Retinal pigment epithelial cell (primary cell): Measurements from ENCODE around the gene UTP11.
A peak's percentile ranks its signal among the peaks of the same experiment; 100 is the strongest.

Experiments used
- DNase-seq: peaks from one replicate; pipeline ENCODE4 v3.0.0-alpha.2; 2010; ENCODE audit warnings: low read depth
- H3K4me3 ChIP-seq: 2 replicates; pipeline ENCODE4 v1.5.1; 2011; ENCODE audit warnings: mild to moderate bottlenecking, low read length, control low read depth, moderate library complexity
- TF ChIP-seq, protein P1 (sequence below): conservative IDR thresholded peaks from 2 replicates; pipeline ENCODE4 v1.5.1; 2011; ENCODE audit warnings: low read depth, low read length, control low read depth, inconsistent platforms

The UTP11 gene

DNA sequence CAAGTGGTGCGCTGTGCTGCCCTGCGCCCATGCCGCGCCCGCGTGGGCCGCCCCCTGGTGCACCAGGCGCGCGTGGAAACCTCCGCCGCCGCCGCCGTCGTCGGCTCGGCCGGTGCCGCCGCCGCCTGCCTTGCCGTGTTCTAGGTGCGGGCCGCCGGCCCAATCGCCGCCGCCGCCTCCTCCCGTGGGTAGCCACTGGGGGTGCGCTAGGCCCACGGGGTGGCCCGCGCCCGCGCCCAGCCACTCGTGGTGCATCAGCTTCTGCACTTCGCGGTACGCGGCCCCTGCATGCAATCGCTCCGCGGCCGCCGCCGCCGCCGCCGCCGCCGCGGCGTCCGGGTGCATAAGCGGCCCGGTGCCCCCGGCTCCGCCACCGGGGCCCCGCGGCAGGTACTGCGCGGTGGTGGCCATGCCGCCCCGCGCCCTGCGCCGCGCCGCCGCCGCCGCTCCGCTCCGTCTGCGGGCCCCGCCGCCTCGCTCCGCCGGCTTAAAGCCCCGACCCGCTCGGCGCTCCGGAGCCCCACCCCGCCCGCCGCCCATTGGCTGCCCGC is 33.9 kb downstream of the UTP11 start, which contains the start of gene POU3F1:
POU3F1 (minus strand) TSS at position 461 of the 551 bp plus-strand sequence; CDS start at position 411, 50 bp downstream.
- peak within 1 kb of the TSS; percentile 35 for H3K4me3 ChIP-seq
- TF ChIP-seq, protein P1, sequence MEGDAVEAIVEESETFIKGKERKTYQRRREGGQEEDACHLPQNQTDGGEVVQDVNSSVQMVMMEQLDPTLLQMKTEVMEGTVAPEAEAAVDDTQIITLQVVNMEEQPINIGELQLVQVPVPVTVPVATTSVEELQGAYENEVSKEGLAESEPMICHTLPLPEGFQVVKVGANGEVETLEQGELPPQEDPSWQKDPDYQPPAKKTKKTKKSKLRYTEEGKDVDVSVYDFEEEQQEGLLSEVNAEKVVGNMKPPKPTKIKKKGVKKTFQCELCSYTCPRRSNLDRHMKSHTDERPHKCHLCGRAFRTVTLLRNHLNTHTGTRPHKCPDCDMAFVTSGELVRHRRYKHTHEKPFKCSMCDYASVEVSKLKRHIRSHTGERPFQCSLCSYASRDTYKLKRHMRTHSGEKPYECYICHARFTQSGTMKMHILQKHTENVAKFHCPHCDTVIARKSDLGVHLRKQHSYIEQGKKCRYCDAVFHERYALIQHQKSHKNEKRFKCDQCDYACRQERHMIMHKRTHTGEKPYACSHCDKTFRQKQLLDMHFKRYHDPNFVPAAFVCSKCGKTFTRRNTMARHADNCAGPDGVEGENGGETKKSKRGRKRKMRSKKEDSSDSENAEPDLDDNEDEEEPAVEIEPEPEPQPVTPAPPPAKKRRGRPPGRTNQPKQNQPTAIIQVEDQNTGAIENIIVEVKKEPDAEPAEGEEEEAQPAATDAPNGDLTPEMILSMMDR: no peak
- no peak for DNase-seq

DNA sequence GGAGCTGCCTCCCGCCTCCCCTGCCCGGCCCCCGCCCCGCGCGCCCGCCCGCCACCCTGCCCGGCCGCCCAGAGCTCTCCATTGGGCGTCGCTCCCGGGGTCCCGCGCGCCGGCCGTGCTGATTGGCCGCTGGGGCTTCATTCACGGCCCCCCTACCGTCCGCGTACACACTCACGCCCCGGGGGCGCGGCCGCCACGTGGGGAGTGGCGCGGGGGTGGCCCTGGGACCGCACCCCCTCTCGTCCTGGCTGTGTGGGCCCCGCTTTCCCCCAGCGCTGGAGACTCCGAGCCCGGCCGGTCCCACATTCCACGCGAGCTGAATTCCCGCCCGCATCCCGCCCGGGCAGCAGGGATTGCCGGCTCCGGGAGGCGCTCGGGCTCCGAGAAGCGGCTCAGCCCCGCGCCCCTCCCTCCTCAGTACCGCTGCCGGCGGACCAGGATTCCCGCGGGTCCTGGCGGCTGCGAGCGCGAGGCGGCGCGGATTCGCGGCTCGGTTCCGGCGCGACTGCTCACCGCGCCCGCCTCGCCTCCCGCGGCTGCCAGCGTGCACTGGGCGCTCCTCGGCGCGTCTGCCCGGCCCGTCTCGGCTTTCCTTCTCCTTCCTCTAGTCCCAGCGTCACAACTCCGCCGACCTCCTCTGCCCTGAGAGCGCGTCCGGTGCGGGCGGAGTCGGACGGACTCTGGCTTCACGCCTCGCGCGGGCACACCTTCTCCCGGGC is 34.5 kb downstream of the UTP11 start:
- peak overlapping the region; percentile 35 for H3K4me3 ChIP-seq
- TF ChIP-seq, protein P1: no peak
- DNase-seq: no peak

DNA sequence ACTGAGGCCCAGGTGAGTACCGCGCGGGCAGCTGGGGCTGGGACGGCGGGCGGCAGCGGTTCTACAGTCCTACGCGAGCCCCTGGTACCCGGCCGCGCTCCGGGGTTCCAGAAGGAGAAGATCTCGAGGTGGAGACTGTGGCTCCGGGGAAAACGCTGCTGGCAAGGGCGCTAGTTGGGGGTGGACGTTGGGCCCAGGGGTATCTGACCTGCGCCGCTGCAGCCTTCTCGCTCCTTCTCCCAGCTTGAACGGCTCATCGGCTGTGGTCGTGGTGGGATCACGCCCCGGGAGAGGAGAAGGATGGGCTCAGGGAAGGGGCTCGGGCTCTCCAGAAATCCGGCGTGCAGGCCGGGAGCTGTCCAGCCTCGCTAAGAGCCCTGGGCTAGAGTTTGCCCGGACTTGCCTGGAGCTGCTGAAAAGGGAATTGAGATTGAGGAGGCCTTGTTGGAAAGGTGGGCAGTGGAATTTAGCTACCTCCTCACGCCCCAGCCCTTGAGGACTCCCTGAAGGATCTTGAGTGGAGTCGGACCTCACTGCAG is 35.1 kb downstream of the UTP11 start:
- DNase-seq: no peak
- TF ChIP-seq, protein P1: no peak
- H3K4me3 ChIP-seq: peak overlapping the region; percentile 21

DNA sequence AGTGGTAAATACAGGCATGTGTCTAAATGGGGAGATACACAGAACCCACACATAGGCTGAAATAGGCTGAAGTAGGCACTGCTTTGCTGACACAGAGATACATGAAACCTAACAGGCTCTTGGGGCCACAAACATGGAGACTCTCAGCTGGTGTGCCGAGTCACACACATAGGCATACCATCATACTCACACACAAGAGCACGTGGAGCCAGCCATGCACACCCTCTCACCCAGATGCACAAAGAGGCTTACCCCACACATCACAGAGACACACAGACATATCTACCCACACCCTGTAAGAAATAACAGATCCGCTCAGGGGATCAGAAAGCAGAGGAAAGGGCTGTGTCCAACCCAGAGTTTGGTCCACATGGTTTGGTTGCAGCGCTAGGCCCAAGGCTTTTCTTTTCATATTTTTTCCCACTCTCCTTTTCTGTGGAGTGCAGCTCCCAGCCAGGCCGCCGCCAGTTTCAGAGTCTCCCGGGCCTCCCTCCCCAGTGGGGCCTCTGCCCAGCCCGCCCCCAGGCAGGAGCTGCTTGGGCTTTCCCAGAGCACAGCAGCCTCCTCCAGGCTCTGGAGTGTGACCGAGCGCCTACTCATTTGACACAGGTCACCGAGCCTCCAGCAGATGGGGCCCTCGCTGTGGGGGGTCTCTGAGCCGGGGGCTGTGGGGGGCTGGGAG is 38.0 kb downstream of the UTP11 start:
- H3K4me3 ChIP-seq: no peak overlapping the region
- TF ChIP-seq, protein P1: no peak
- no peak for DNase-seq

DNA sequence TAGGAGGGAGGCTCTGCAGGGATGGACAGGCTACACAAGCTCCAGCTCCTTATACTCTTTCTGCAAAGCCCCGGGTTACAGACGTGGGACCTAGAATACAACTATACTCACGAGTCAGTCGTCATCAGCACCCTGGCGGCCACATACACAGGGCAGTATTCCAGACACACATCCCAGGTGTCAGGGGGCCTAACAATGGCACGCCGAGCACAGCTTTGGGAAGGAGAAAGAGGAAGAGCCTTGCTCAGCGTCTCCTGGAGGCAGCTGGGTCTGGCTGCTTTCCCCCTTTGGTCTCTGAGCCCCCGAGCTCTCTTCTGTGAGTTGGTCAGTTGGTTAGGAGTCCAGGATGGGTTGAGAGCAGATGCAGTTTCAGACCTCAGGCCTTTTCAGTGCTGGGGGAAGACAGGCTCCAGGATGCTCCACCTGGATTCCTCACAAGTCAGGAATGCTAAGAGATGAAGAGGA is 38.6 kb downstream of the UTP11 start:
- no peak overlapping the region for H3K4me3 ChIP-seq
- TF ChIP-seq, protein P1: no peak
- no peak for DNase-seq

DNA sequence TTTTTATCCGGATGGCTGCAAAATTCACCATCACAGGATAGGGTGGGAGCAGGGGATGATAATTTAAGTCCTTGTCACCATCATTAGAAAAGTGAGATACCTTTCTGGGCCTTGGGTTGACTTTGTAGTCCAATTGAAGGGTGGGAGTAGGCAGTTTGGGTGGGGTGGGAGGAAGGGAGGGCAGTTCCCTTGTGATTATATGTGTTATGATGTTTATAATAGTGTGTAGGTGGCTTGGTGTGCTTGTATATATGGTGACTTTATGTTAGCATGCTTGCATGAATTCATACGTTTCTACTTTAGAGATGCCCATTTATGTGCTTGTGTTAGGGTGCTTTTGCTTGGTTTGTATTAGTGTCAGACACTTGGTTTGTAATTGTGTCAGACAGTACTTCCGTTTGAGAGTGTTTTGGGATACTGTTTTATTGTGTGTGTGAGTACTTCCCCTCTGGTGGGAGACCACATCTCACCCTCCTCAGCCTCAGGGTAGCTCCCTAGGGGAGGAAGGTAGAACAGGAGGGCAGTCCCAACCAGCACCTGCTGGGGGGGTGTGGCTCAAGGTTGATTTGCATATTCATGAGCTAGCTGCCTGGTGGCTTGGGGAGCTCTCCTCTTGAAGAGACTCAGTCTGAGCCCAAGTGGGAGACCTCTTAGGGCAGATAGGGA is 40.3 kb downstream of the UTP11 start:
- no peak overlapping the region for H3K4me3 ChIP-seq
- TF ChIP-seq, protein P1: no peak
- DNase-seq: no peak
